Muscle layer of duodenum (tissue), 2 donors: ENCODE results near the gene SCAP.
"Not testable (repeated sequence)": the region's sequence is repeated elsewhere in the genome, so short reads cannot be mapped to it uniquely, and the experiment has no call there.

Experiments used
- H3K27ac ChIP-seq: one replicate; pipeline ENCODE4 v1.7.0; 2013; ENCODE audit warnings: mild to moderate bottlenecking, low read length
- H3K27me3 ChIP-seq: one replicate; pipeline ENCODE4 v1.7.0; 2013; ENCODE audit warnings: low read depth, mild to moderate bottlenecking, control low read depth, low read length
- H3K36me3 ChIP-seq, 2 donors: one replicate each; pipeline ENCODE4 v1.7.0; 2013; ENCODE audit warnings: low read length in 2 of 2, control low read depth in 1 of 2, mild to moderate bottlenecking in 1 of 2; ENCODE audit not compliant: insufficient read depth in 2 of 2, control insufficient read depth in 1 of 2
- H3K4me1 ChIP-seq, 2 donors: one replicate each; pipeline ENCODE4 v1.7.0; 2013; ENCODE audit warnings: low read length in 2 of 2, mild to moderate bottlenecking in 2 of 2, control low read depth in 1 of 2, moderate library complexity in 1 of 2; ENCODE audit not compliant: insufficient read depth in 2 of 2, control insufficient read depth in 1 of 2
- H3K4me3 ChIP-seq, 2 donors: one replicate each; pipeline ENCODE4 v1.7.0; 2013; ENCODE audit warnings: low read length in 2 of 2, low read depth in 1 of 2, mild to moderate bottlenecking in 1 of 2
- H3K9me3 ChIP-seq, 2 donors: one replicate each; pipeline ENCODE4 v1.7.0; 2013; ENCODE audit warnings: low read length in 2 of 2, control low read depth in 1 of 2, mild to moderate bottlenecking in 1 of 2; ENCODE audit not compliant: control insufficient read depth in 1 of 2
- donor health status: healthy.

SCAP gene

GRCh38 chr3:47475570-47476329 lies at the start of gene SCAP:
TSS of gene SCAP (minus strand) at chr3:47475941. CDS start at chr3:47442993, 32,948 bp downstream.
- peak within 1 kb of the TSS; percentile 67 for H3K27ac ChIP-seq
- H3K4me3 ChIP-seq = peak within 1 kb of the TSS; percentile 84 to 99
- H3K27me3 ChIP-seq = no peaks in the 10 kb centered on the region
- H3K36me3 ChIP-seq = no peaks in the 10 kb centered on the region
- H3K4me1 ChIP-seq = peaks cover 4 to 18% of the 10 kb centered on the region in 2 donors
- no peaks in the 10 kb centered on the region for H3K9me3 ChIP-seq

GRCh38 chr3:47523310-47524073 lies 47.8 kb upstream of the SCAP start:
- no peaks in the 10 kb centered on the region for H3K27me3 ChIP-seq
- peaks cover 4 to 5% of the 10 kb centered on the region in 2 donors for H3K4me1 ChIP-seq
- H3K36me3 ChIP-seq = no peaks in the 10 kb centered on the region
- H3K4me3 ChIP-seq = no peak overlapping the region
- H3K9me3 ChIP-seq = no peaks in the 10 kb centered on the region
- no peak overlapping the region for H3K27ac ChIP-seq

GRCh38 chr3:47522082-47522987 lies 46.6 kb upstream of the SCAP start:
- Histone ChIP-seq H3K9me3 (no peaks in the 10 kb centered on the region), H3K4me3 (no peak overlapping the region), H3K36me3 (no peaks in the 10 kb centered on the region), H3K27ac (no peak overlapping the region), H3K27me3 (no peaks in the 10 kb centered on the region), H3K4me1 (peaks cover 4 to 5% of the 10 kb centered on the region in 2 donors)

- Histone ChIP-seq H3K4me1 (peaks cover 4 to 5% of the 10 kb centered on the region in 2 donors), H3K36me3 (no peaks in the 10 kb centered on the region), H3K27ac (no peak overlapping the region), H3K9me3 (no peaks in the 10 kb centered on the region), H3K27me3 (no peaks in the 10 kb centered on the region), H3K4me3 (no peak overlapping the region)
These were observed 45.0 kb upstream of the SCAP start for GRCh38 chr3:47520756-47521155.

- H3K27me3 ChIP-seq = no peaks in the 10 kb centered on the region
- H3K27ac ChIP-seq = no peak overlapping the region
- peaks cover 0 to 4% of the 10 kb centered on the region in 2 donors for H3K36me3 ChIP-seq
- no peaks in the 10 kb centered on the region for H3K9me3 ChIP-seq
- H3K4me3 ChIP-seq = no peak overlapping the region
- peaks cover 4 to 5% of the 10 kb centered on the region in 2 donors for H3K4me1 ChIP-seq
These were observed 42.2 kb upstream of the SCAP start for GRCh38 chr3:47517937-47518336.

GRCh38 chr3:47515864-47516319 lies 40.2 kb upstream of the SCAP start:
- Histone ChIP-seq H3K27ac (no peak overlapping the region), H3K4me3 (no peak overlapping the region), H3K36me3 (peaks cover 0 to 4% of the 10 kb centered on the region in 2 donors), H3K4me1 (peaks cover 0 to 10% of the 10 kb centered on the region in 2 donors), H3K27me3 (no peaks in the 10 kb centered on the region), H3K9me3 (no peaks in the 10 kb centered on the region)

- Histone ChIP-seq H3K4me1 (peaks cover 0 to 10% of the 10 kb centered on the region in 2 donors), H3K4me3 (no peak overlapping the region), H3K27ac (no peak overlapping the region), H3K9me3 (no peaks in the 10 kb centered on the region), H3K36me3 (peaks cover 4 to 6% of the 10 kb centered on the region in 2 donors), H3K27me3 (no peaks in the 10 kb centered on the region)
These were observed 39.4 kb upstream of the SCAP start for GRCh38 chr3:47515100-47515499.

- Histone ChIP-seq H3K9me3 (no peaks in the 10 kb centered on the region), H3K27ac (peak within 1 kb of the TSS; percentile 89), H3K27me3 (no peaks in the 10 kb centered on the region), H3K4me3 (peak within 1 kb of the TSS; percentile 85 to 88), H3K4me1 (peaks cover 0 to 10% of the 10 kb centered on the region in 2 donors), H3K36me3 (peaks cover 6 to 10% of the 10 kb centered on the region in 2 donors)
These were observed 37.6 kb upstream of the SCAP start, which contains the start of gene ELP6 for GRCh38 chr3:47513125-47513929. TSS of gene ELP6 (minus strand) at chr3:47513712. CDS start at chr3:47513590, 122 bp downstream.

- Histone ChIP-seq H3K27me3 (no peaks in the 10 kb centered on the region), H3K4me3 (peak overlapping the region; percentile 85 to 88), H3K4me1 (peaks cover 0 to 10% of the 10 kb centered on the region in 2 donors), H3K9me3 (no peaks in the 10 kb centered on the region), H3K36me3 (peaks cover 10% of the 10 kb centered on the region in 2 donors), H3K27ac (peak overlapping the region; percentile 89)
These were observed 36.8 kb upstream of the SCAP start for GRCh38 chr3:47512416-47513124.

- H3K27ac ChIP-seq, H3K9me3 ChIP-seq, H3K4me1 ChIP-seq, H3K4me3 ChIP-seq, H3K27me3 ChIP-seq: not testable (repeated sequence)
- peaks cover 27 to 43% of the 10 kb centered on the region in 2 donors for H3K36me3 ChIP-seq
These were observed 29.5 kb upstream of the SCAP start for GRCh38 chr3:47505267-47505666.
